Measurements from ENCODE around the gene SLC12A9.

DNA sequence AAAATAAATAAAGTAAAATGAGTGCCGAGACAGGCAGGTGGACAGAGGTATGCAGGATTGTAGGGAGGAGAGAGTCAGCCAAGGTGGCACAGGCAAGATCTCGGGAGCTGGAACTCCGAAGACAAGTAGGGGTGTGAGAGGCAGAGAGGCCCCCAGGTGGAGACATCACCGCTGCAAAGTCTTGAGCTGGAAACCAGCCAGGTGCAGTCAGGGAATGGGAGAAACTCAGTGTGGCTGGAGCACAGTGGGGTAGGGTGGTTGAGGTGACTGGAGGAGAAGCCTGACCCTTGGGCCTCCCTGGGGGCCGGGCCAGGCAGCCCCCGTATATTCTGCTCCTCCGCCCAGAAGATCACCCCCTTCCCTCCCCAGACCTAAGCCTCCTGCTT lies 29.4 kb upstream of the SLC12A9 start:
- TF ChIP-seq, protein P1, sequence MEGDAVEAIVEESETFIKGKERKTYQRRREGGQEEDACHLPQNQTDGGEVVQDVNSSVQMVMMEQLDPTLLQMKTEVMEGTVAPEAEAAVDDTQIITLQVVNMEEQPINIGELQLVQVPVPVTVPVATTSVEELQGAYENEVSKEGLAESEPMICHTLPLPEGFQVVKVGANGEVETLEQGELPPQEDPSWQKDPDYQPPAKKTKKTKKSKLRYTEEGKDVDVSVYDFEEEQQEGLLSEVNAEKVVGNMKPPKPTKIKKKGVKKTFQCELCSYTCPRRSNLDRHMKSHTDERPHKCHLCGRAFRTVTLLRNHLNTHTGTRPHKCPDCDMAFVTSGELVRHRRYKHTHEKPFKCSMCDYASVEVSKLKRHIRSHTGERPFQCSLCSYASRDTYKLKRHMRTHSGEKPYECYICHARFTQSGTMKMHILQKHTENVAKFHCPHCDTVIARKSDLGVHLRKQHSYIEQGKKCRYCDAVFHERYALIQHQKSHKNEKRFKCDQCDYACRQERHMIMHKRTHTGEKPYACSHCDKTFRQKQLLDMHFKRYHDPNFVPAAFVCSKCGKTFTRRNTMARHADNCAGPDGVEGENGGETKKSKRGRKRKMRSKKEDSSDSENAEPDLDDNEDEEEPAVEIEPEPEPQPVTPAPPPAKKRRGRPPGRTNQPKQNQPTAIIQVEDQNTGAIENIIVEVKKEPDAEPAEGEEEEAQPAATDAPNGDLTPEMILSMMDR (IDR thresholded peaks at IDR 0.05; ENCODE audit: insufficient read depth, low read length, poor library complexity, severe bottlenecking) = no peak
- no peak for TF ChIP-seq EZH2phosphoT487 (conservative IDR thresholded peaks at IDR 0.05; ENCODE audit: low read length)
